Lower leg skin (tissue), 3 donors: ENCODE data around the gene CEACAM4.

ENCODE experiments used
- POLR2A ChIP-seq, 2 donors: fragments of 450-650 bp; IDR thresholded peaks; one replicate each; pipeline ENCODE4 v1.6.1; 2016 to 2017; ENCODE audit warnings: antibody characterized with exemption in 2 of 2, mild to moderate bottlenecking in 1 of 2, moderate library complexity in 1 of 2
- TF ChIP-seq, protein P1 (sequence below), 3 donors: fragments of 450-650 bp; IDR thresholded peaks; one replicate each; pipeline ENCODE4 v1.5.1; 2016; ENCODE audit warnings: antibody characterized with exemption in 3 of 3, mild to moderate bottlenecking in 3 of 3, moderate library complexity in 2 of 3

DNA sequence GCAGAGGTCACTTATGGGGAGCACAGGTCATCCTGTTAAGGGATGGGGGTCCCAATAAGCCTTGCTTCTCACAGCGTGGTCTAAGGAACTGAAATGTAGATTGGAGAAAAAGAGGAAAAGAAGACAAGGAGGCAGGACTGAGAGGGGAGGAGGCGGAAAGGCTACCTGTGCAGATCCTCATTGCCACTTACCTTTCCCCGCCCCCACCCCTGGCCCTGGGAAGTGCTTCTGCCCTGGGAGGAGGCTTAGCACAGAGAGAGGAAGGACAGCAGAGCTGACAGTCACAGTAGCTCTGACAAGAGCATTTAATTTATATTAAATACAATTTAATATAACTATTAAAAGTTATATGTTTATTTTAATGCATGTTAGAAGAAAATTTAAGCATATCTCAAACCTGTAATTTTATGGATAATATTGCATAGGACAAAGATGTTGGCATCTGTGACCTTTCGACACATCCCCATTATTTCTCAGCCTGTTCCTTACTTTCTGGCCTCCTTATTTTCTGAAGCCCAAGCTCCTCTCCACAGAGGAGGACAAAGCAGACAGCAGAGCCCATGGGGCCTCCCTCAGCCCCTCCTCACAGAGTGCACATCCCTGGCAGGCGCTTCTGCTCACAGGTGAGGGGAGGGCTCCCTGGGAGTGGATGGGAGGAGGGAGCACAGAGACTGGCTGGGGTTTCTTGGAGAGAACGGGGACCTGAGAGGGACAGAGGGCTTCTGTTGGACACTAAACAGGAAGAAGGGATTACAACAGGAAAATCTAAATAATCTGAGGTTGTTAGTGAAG lies 27.5 kb downstream of the CEACAM4 start:
- TF ChIP-seq, protein P1, sequence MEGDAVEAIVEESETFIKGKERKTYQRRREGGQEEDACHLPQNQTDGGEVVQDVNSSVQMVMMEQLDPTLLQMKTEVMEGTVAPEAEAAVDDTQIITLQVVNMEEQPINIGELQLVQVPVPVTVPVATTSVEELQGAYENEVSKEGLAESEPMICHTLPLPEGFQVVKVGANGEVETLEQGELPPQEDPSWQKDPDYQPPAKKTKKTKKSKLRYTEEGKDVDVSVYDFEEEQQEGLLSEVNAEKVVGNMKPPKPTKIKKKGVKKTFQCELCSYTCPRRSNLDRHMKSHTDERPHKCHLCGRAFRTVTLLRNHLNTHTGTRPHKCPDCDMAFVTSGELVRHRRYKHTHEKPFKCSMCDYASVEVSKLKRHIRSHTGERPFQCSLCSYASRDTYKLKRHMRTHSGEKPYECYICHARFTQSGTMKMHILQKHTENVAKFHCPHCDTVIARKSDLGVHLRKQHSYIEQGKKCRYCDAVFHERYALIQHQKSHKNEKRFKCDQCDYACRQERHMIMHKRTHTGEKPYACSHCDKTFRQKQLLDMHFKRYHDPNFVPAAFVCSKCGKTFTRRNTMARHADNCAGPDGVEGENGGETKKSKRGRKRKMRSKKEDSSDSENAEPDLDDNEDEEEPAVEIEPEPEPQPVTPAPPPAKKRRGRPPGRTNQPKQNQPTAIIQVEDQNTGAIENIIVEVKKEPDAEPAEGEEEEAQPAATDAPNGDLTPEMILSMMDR (IDR thresholded peaks at IDR 0.05): no peak
- no peak for TF ChIP-seq POLR2A (IDR thresholded peaks at IDR 0.05)
